DOHH2 (cell line): ENCODE results near the gene YWHAB.

ENCODE experiments used
- H3F3A ChIP-seq: fragments of 200-600 bp; sonication (generic), shearing (Covaris generic); 2 replicates; pipeline ENCODE4 v1.6.0; 2016; ENCODE audit warnings: antibody characterized with exemption, mild to moderate bottlenecking; ENCODE audit not compliant: control insufficient read depth, insufficient read depth
- H3K27ac ChIP-seq: fragments of 200-600 bp; sonication (generic); 2 replicates; pipeline ENCODE4 v1.5.1; 2014; ENCODE audit warnings: low read depth, mild to moderate bottlenecking, low read length, moderate library complexity
- H3K27me3 ChIP-seq: fragments of 200-600 bp; sonication (generic); 2 replicates; pipeline ENCODE4 v1.6.1; 2014; ENCODE audit warnings: mild to moderate bottlenecking, low read length, mixed read lengths; ENCODE audit not compliant: control insufficient read depth
- H3K36me3 ChIP-seq: fragments of 200-600 bp; sonication (generic); 2 replicates; pipeline ENCODE4 v1.6.1; 2014; ENCODE audit warnings: mild to moderate bottlenecking, low read length, moderate library complexity, mixed read lengths; ENCODE audit not compliant: control insufficient read depth
- H3K4me1 ChIP-seq: fragments of 200-600 bp; sonication (generic); 2 replicates; pipeline ENCODE4 v1.6.1; 2014; ENCODE audit warnings: mild to moderate bottlenecking, low read length, mixed read lengths; ENCODE audit not compliant: control insufficient read depth
- H3K4me2 ChIP-seq: fragments of 200-600 bp; sonication (generic); 2 replicates; pipeline ENCODE4 v1.6.0; 2014; ENCODE audit warnings: mild to moderate bottlenecking, low read length, moderate library complexity
- H3K4me3 ChIP-seq: fragments of 200-600 bp; sonication (generic); 2 replicates; pipeline ENCODE4 v1.5.1; 2014; ENCODE audit warnings: mild to moderate bottlenecking, low read length, mixed read lengths
- H3K79me2 ChIP-seq: fragments of 200-600 bp; sonication (generic); 2 replicates; pipeline ENCODE4 v1.6.1; 2014; ENCODE audit warnings: mild to moderate bottlenecking, low read length, mixed read lengths; ENCODE audit not compliant: control insufficient read depth
- H3K9me2 ChIP-seq: fragments of 200-600 bp; sonication (generic); replicated peaks from 2 replicates; pipeline ENCODE4 v1.6.1; 2014; ENCODE audit warnings: mild to moderate bottlenecking, low read length, mixed read lengths; ENCODE audit not compliant: control insufficient read depth
- H3K9me3 ChIP-seq: fragments of 200-600 bp; sonication (generic); 2 replicates; pipeline ENCODE4 v1.6.1; 2014; ENCODE audit warnings: antibody characterized with exemption, low read length, mixed read lengths; ENCODE audit not compliant: control insufficient read depth, insufficient read depth
- H4K20me1 ChIP-seq: fragments of 200-600 bp; sonication (generic); 2 replicates; pipeline ENCODE4 v1.6.0; 2014; ENCODE audit warnings: low read depth, mild to moderate bottlenecking, antibody characterized with exemption, low read length, moderate library complexity; ENCODE audit not compliant: control insufficient read depth, insufficient read depth
- CTCF ChIP-seq: fragments of 200-600 bp; sonication (generic); IDR thresholded peaks from one replicate; pipeline ENCODE4 v1.5.1; 2014; ENCODE audit warnings: antibody characterized with exemption, mild to moderate bottlenecking, low read depth, low read length; ENCODE audit not compliant: poor library complexity, severe bottlenecking
- EZH2phosphoT487 ChIP-seq: fragments of 200-600 bp; sonication (generic); IDR thresholded peaks from 2 replicates; pipeline ENCODE4 v1.6.1; 2017; ENCODE audit warnings: borderline replicate concordance, mild to moderate bottlenecking, antibody characterized with exemption, low read length, moderate library complexity, mixed read lengths

YWHAB gene

DNA sequence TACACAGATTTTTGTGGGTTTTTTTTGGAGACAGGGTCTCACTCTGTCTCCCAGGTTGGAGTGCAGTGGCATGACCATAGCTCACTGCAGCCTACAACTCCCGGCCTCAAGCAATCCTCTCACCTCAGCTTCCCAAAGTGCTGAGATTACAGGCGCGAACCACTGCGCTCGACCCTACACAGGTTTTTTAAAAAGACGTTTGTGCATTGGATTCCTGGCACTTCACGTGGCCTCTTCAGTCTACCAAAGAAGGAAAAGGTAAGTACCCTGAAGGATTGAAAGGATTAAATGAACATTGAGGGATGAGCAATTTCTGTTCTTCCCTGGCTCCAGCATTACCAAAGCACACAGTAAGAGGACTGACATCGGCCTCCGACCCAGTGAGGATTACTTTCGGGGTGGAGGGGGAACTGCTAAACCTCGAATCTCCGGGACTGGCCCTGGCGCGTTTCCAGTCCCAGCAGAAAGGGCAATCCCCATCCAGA is 556 bp upstream of the YWHAB start:
- Histone ChIP-seq H3K27me3 (no peaks in the 10 kb centered on the region), H3K79me2 (peaks cover 50% of the 10 kb centered on the region), H3K9me2 (no peaks in the 10 kb centered on the region), H3F3A (no peaks in the 10 kb centered on the region), H3K4me2 (peak overlapping the region; percentile 96), H3K4me1 (peaks cover 43% of the 10 kb centered on the region), H4K20me1 (peaks cover 36% of the 10 kb centered on the region), H3K4me3 (peak overlapping the region; percentile 75), H3K9me3 (no peaks in the 10 kb centered on the region), H3K36me3 (peaks cover 43% of the 10 kb centered on the region), H3K27ac (no peak overlapping the region)
- no peak for TF ChIP-seq EZH2phosphoT487

DNA sequence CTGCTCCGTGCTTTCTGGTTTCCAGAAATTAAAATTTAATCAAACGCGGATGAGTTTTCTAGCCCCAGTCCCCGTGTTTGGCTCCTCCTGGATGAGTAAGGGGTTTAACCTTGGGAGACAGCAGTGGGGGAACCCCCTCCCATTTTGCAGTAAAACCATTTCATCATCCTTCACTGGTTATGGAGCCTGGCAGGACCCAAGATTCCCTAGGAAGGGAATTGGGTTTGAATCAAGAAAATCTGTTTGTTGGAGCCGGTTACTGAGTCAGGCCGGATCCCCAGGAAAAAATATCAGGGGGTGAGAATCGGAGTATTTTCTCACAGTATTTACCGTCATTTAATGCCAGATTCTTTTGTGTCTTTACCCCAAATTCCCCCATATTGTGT is 754 bp downstream of the YWHAB start:
- Histone ChIP-seq H3K27ac (peak overlapping the region; percentile 77), H4K20me1 (peaks cover 43% of the 10 kb centered on the region), H3K9me3 (no peaks in the 10 kb centered on the region), H3F3A (no peaks in the 10 kb centered on the region), H3K4me1 (peaks cover 45% of the 10 kb centered on the region), H3K27me3 (no peaks in the 10 kb centered on the region), H3K36me3 (peaks cover 54% of the 10 kb centered on the region), H3K4me2 (peak overlapping the region; percentile 96), H3K4me3 (peak overlapping the region; percentile 75), H3K79me2 (peaks cover 63% of the 10 kb centered on the region), H3K9me2 (no peaks in the 10 kb centered on the region)
- TF ChIP-seq EZH2phosphoT487 = no peak
- TF ChIP-seq CTCF = no peak

DNA sequence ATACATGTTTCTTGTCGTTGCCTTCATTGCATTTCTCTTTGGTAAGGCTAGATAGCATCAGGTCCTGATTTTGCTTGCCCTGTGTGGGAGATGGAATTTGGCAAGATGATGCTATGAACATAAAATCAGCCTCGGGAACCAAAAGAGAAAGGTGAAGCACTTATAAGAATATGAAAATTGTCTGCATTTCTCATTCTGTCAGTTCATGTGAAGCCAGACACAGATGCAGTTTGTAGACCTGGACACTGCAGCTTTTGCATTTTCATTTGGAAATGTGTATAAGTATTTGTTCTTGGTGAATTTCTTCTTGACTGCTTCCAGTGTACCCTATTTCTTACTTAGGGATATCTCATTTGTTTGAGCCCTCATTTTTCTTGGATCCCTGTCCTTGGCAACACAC is 1.3 kb downstream of the YWHAB start:
- Histone ChIP-seq H3K4me2 (peak overlapping the region; percentile 96), H3K9me2 (no peaks in the 10 kb centered on the region), H3K4me3 (peak overlapping the region; percentile 75), H3K27ac (peak overlapping the region; percentile 77), H3K36me3 (peaks cover 60% of the 10 kb centered on the region), H3K4me1 (peaks cover 51% of the 10 kb centered on the region), H3K9me3 (no peaks in the 10 kb centered on the region), H4K20me1 (peaks cover 48% of the 10 kb centered on the region), H3K79me2 (peaks cover 68% of the 10 kb centered on the region), H3F3A (no peaks in the 10 kb centered on the region), H3K27me3 (no peaks in the 10 kb centered on the region)
- TF ChIP-seq CTCF (no peak), EZH2phosphoT487 (no peak)

DNA sequence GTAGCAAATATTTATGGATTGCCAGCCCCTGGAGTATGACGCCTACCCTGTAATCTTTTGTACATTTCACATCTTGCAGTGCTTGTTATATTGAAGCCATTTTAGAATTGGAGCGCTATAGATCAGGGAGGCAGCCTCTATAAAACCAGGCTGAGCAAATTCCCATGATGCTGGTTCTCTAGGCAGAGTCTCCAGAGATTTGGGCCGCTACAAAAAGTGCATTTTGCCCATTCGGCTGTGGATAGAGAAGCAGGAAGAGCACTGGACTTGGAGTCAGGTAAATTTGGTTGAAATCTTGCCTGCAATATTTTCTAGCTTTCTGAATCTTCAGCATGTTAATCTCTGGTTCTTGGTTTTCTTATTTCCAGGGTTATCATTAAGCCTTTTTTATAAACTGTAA is 2.0 kb downstream of the YWHAB start:
- no peaks in the 10 kb centered on the region for H3K9me3 ChIP-seq
- no peaks in the 10 kb centered on the region for H3F3A ChIP-seq
- peaks cover 75% of the 10 kb centered on the region for H3K79me2 ChIP-seq
- peak overlapping the region; percentile 96 for H3K4me2 ChIP-seq
- TF ChIP-seq EZH2phosphoT487 (no peak), CTCF (no peak)
- peaks cover 48% of the 10 kb centered on the region for H4K20me1 ChIP-seq
- peak overlapping the region; percentile 75 for H3K4me3 ChIP-seq
- H3K27ac ChIP-seq = 0 out of 2 replicates have a peak overlapping the region, but pooled peaks have one; percentile 4
- peaks cover 57% of the 10 kb centered on the region for H3K4me1 ChIP-seq
- H3K36me3 ChIP-seq = peaks cover 66% of the 10 kb centered on the region
- H3K27me3 ChIP-seq = no peaks in the 10 kb centered on the region
- no peaks in the 10 kb centered on the region for H3K9me2 ChIP-seq
